ENCODE results near the gene TRDN.

GRCh38 chr6:123515715-123516114, 121.0 kb downstream of the TRDN start:
- TF ChIP-seq, protein P1, sequence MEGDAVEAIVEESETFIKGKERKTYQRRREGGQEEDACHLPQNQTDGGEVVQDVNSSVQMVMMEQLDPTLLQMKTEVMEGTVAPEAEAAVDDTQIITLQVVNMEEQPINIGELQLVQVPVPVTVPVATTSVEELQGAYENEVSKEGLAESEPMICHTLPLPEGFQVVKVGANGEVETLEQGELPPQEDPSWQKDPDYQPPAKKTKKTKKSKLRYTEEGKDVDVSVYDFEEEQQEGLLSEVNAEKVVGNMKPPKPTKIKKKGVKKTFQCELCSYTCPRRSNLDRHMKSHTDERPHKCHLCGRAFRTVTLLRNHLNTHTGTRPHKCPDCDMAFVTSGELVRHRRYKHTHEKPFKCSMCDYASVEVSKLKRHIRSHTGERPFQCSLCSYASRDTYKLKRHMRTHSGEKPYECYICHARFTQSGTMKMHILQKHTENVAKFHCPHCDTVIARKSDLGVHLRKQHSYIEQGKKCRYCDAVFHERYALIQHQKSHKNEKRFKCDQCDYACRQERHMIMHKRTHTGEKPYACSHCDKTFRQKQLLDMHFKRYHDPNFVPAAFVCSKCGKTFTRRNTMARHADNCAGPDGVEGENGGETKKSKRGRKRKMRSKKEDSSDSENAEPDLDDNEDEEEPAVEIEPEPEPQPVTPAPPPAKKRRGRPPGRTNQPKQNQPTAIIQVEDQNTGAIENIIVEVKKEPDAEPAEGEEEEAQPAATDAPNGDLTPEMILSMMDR (conservative IDR thresholded peaks at IDR 0.05; ENCODE audit: low read length) = no peak
- TF ChIP-seq EZH2phosphoT487 (IDR thresholded peaks at IDR 0.05; ENCODE audit: borderline replicate concordance) = no peak
